GM12872 (cell line): ENCODE measurements around the gene ELOVL2.

Experiments
- CTCF ChIP-seq: IDR thresholded peaks from 3 replicates; pipeline ENCODE4 v1.5.1; 2011; ENCODE audit warnings: low read depth, mild to moderate bottlenecking, low read length, moderate library complexity; ENCODE audit not compliant: insufficient read depth

The ELOVL2 gene

GRCh38 chr6:10972196-10972595 lies 71.9 kb downstream of the ELOVL2 start:
- TF ChIP-seq CTCF, result no peak

- no peak for TF ChIP-seq CTCF
These were observed 73.4 kb downstream of the ELOVL2 start for GRCh38 chr6:10970731-10971130.

GRCh38 chr6:10968776-10969175 lies 75.3 kb downstream of the ELOVL2 start:
- TF ChIP-seq CTCF, result no peak

- TF ChIP-seq CTCF, result no peak
These were observed 79.4 kb downstream of the ELOVL2 start for GRCh38 chr6:10964684-10965083.

- no peak for TF ChIP-seq CTCF
These were observed 81.0 kb downstream of the ELOVL2 start for GRCh38 chr6:10963113-10963512.

GRCh38 chr6:10962673-10963072 lies 81.4 kb downstream of the ELOVL2 start:
- no peak for TF ChIP-seq CTCF

GRCh38 chr6:10961837-10962236 lies 82.3 kb downstream of the ELOVL2 start:
- TF ChIP-seq CTCF, result no peak

GRCh38 chr6:10960171-10960570 lies 83.9 kb downstream of the ELOVL2 start:
- TF ChIP-seq CTCF, result no peak
